ENCODE results near the gene TNNI2.
A peak's percentile ranks its signal among the peaks of the same experiment; 100 is the strongest.

The TNNI2 gene

DNA sequence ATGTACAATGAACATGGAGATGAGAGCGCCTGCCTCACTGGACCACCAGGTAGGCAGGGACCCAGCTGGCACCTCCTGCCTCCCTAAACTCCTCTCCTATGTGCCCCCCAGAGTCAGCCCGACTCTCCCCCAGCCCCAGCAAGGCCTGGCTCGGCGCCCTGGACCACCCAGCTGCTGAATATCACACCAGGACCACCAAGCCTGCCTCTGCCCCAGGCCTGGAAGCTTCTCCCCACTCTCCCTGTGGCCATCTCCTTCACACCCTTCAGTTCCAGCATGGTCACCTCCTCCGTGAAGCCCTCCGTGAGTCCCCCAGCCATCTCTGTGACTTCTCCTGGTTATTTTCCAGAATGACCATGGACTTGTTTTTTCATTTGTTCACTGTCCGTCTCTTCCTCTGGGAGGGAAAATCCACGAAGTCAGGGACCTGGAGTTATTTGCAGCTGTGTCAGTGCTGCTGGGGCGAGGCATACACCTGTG is 7.7 kb downstream of the TNNI2 start:
- Histone ChIP-seq H3K4me1 (ENCODE audit: control insufficient read depth, insufficient read depth, low read length) (no peaks in the 10 kb centered on the region), H3K27me3 (ENCODE audit: control insufficient read depth, insufficient read depth, low read length) (peaks cover 7% of the 10 kb centered on the region), H3K4me3 (ENCODE audit: low read length) (no peak overlapping the region), H3K9me3 (ENCODE audit: control insufficient read depth, low read length) (no peaks in the 10 kb centered on the region), H3K36me3 (ENCODE audit: control insufficient read depth, insufficient read depth, low read length) (no peaks in the 10 kb centered on the region), H3K9ac (ENCODE audit: low read length) (no peak overlapping the region)

DNA sequence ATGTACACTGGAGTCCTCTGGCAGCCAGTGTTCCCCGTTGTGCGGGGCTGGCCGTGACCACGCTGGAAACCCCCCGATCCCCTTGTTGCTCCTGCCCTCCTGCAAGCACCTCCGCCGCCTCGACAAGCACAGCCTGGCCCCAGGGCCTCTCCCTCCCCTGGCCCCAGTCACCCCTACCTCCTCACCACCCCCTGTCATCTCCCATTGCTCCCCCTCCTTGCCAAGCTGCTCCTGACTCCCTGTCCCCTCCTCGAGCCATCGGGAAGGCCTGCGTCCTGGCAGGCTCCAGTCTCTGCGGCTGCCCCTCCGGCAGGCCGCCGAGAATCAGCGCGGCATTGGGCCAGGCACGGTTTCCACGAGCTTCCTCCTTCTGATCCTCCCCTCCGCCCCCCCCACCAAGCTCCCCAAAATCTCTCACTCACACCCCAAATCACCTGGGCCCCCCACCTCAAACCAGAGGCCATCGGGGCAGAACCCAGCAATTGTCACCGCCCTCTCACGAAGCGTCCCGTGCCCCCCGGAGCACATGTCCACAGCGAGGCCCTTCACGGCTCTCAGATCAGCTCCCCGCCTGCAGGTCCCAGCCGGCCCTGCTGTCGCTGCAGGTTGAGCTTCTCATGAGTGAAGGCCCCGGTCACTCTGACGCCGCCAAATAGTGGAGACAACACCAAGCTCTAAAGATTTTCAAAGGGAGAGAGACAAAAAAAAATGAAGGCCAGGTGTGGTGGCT is 8.4 kb downstream of the TNNI2 start:
- Histone ChIP-seq H3K4me3 (ENCODE audit: low read length) (no peak overlapping the region), H3K27me3 (ENCODE audit: control insufficient read depth, insufficient read depth, low read length) (peaks cover 7% of the 10 kb centered on the region), H3K9ac (ENCODE audit: low read length) (no peak overlapping the region), H3K4me1 (ENCODE audit: control insufficient read depth, insufficient read depth, low read length) (no peaks in the 10 kb centered on the region), H3K9me3 (ENCODE audit: control insufficient read depth, low read length) (no peaks in the 10 kb centered on the region), H3K36me3 (ENCODE audit: control insufficient read depth, insufficient read depth, low read length) (no peaks in the 10 kb centered on the region)

DNA sequence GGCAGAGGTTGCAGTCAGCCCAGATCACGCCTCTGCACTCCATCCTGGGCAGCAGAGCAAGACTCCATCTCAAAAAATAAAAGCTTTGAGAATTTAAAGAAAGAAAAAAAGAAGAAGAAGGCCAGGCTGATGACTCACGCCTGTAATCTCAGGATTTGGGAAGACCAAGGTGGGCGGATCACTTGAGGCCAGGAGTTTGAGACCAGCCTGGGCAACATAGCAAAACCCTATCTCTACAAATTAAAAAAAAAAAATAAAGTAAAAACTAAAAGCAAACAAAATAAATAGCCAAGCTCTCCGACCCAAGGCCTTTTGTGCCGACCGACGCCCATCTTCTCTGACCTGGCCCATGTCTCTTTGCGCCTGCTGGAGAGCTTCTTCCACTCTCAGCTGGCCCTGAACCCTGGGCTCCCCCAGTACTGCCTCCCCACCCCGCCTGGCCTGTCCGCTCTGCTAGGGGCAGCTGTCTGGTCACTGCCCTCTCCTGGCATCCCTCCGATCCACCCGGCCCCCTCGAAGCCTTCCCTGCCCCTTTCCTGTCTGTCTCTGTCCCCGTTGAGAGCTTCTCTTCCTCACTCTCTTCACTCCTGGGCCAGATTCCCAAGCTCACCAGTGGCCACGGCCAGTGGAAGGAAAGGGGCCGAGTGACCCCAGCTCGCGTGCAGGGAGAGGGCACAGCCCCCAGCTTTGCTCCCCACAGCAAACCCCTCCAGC is 9.3 kb downstream of the TNNI2 start:
- Histone ChIP-seq H3K9ac (ENCODE audit: low read length) (no peak overlapping the region), H3K4me1 (ENCODE audit: control insufficient read depth, insufficient read depth, low read length) (no peaks in the 10 kb centered on the region), H3K9me3 (ENCODE audit: control insufficient read depth, low read length) (no peaks in the 10 kb centered on the region), H3K4me3 (ENCODE audit: low read length) (no peak overlapping the region), H3K27me3 (ENCODE audit: control insufficient read depth, insufficient read depth, low read length) (peaks cover 7% of the 10 kb centered on the region), H3K36me3 (ENCODE audit: control insufficient read depth, insufficient read depth, low read length) (no peaks in the 10 kb centered on the region)

DNA sequence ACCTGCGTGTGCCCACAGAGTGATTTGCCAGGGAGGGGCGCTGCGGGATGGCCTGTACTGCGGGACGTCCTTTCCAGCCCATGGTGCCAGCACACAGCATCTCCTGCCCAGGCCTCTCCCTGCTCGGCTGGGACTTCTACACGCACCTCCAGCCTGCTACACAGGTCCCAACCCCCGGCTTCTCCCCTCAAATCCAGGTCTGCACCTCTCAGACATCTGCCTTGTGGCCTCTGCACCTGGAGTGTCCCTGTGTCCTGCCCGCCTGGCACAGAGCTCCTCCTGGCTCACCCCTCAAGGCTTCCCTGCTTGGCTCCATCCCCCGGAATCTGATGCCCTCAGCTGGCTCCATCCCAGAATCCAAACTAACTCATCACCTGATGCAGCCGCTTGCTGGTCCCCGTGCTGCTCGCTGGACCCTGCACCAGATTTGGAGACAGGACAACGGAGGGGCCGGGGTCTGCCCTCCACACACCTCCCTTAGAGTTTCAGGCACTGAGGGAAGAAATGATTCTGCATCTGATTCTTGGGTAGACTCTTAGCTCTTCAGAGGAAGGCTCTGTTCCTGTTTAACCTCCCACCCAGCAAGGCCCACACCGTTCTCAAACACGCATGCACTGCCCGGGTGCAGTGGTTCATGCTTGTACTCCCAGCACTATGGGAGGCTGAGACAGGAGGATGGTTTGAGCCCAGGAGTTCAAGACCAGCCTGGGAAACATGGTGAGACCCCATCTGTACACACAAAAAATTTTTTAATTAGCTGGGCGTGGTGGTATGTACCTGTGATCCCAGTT is 10.1 kb downstream of the TNNI2 start:
- Histone ChIP-seq H3K4me1 (ENCODE audit: control insufficient read depth, insufficient read depth, low read length) (no peaks in the 10 kb centered on the region), H3K9me3 (ENCODE audit: control insufficient read depth, low read length) (no peaks in the 10 kb centered on the region), H3K27me3 (ENCODE audit: control insufficient read depth, insufficient read depth, low read length) (peaks cover 7% of the 10 kb centered on the region), H3K36me3 (ENCODE audit: control insufficient read depth, insufficient read depth, low read length) (no peaks in the 10 kb centered on the region), H3K9ac (ENCODE audit: low read length) (no peak overlapping the region), H3K4me3 (ENCODE audit: low read length) (no peak overlapping the region)

DNA sequence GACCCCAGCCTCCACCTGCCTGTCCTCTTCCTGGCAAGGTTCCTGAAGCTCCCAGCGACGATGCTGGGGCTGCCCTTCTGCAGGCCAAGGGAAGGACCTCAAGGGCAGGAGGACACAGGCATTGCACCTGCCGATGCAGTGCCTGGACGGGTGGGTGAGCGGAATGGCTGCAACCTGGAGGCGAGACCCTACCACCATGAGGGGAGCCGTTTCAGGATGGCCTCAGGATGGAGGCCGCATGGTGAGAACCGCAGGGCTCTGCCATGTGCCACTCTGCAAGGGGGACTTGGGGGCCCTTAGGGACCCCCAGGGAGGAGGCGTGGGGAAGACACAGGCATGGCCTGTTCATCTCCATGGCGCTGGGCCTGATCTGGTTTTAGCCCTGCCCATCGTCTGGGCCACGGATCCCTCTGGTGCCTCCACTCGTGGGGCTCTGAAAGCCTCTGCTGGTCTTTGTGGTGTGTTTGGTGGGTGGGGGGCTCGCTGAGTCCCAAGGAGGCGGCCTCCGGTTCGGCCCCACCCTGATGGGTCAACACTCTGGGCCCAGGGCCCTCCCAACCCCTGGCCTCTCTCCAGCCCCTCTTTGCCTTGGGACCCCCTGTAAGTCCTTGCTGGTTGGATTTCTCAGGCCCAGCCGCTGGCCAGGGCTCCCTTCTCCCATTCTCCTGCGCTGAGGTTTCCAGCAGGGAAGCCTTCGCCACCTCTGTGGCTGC is 12.8 kb downstream of the TNNI2 start:
- no peaks in the 10 kb centered on the region for H3K36me3 ChIP-seq (ENCODE audit: control insufficient read depth, insufficient read depth, low read length)
- H3K9me3 ChIP-seq (ENCODE audit: control insufficient read depth, low read length) = no peaks in the 10 kb centered on the region
- H3K27me3 ChIP-seq (ENCODE audit: control insufficient read depth, insufficient read depth, low read length) = no peaks in the 10 kb centered on the region
- H3K4me3 ChIP-seq (ENCODE audit: low read length) = no peak overlapping the region
- no peak overlapping the region for H3K9ac ChIP-seq (ENCODE audit: low read length)
- no peaks in the 10 kb centered on the region for H3K4me1 ChIP-seq (ENCODE audit: control insufficient read depth, insufficient read depth, low read length)

DNA sequence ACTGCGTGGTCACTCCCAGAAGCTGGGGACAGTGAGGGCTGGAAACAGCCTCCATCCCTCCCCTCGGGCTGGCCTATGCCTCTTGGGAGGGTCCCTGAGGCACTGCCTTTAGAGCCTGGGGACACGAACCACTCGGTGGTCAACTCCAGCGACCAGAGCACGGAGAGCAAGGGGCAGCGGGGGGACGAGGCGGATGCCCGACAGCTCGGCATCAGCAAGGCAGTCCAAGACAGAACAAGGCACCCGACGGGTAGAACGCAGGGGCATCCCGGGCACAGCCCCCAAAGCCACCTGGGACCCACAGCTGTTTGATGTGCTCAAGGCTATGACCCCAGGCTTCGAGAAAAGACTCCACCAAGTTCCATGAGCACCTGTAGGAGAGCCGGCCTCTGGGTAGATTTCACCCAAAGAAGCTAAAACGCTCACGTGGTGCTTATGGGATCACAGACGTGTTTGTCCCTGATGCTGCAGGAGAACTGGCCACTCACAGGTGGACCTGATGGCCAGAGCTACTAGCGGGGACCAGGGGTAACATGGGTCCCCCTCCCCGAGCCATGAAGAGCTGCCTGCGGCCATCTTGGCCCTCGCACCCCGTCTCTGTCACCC is 13.6 kb downstream of the TNNI2 start:
- Histone ChIP-seq H3K4me3 (ENCODE audit: low read length) (no peak overlapping the region), H3K9me3 (ENCODE audit: control insufficient read depth, low read length) (no peaks in the 10 kb centered on the region), H3K4me1 (ENCODE audit: control insufficient read depth, insufficient read depth, low read length) (no peaks in the 10 kb centered on the region), H3K9ac (ENCODE audit: low read length) (no peak overlapping the region), H3K36me3 (ENCODE audit: control insufficient read depth, insufficient read depth, low read length) (no peaks in the 10 kb centered on the region), H3K27me3 (ENCODE audit: control insufficient read depth, insufficient read depth, low read length) (no peaks in the 10 kb centered on the region)

DNA sequence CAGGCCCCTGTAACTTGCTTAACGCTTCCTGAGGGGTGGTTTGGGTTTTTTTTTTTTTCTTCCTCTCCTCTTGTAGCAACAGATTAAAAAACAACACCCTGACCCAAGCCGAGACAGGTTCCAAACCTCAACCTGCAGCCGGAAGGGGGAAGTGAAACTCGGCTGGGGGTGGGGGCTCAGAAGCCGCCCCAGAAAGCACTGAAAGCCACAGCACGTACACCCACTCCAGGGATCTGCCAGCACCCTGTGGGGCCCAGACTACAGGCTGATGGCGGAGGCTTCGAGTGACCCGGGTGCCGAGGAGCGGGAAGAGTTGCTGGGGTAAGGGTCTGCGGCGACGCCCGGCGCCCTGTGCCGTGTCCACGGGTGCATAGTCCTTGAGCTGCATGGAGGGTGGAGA is 14.1 kb downstream of the TNNI2 start, which contains the start of gene LSP1:
TSS of gene LSP1 (plus strand) at position 208 of the 400 bp plus-strand sequence. CDS start at position 269, 61 bp downstream.
- no peak within 1 kb of the TSS for H3K4me3 ChIP-seq (ENCODE audit: low read length)
- H3K9ac ChIP-seq (ENCODE audit: low read length) = peak within 1 kb of the TSS; percentile 50
- no peaks in the 10 kb centered on the region for H3K4me1 ChIP-seq (ENCODE audit: control insufficient read depth, insufficient read depth, low read length)
- H3K9me3 ChIP-seq (ENCODE audit: control insufficient read depth, low read length) = no peaks in the 10 kb centered on the region
- no peaks in the 10 kb centered on the region for H3K36me3 ChIP-seq (ENCODE audit: control insufficient read depth, insufficient read depth, low read length)
- no peaks in the 10 kb centered on the region for H3K27me3 ChIP-seq (ENCODE audit: control insufficient read depth, insufficient read depth, low read length)

DNA sequence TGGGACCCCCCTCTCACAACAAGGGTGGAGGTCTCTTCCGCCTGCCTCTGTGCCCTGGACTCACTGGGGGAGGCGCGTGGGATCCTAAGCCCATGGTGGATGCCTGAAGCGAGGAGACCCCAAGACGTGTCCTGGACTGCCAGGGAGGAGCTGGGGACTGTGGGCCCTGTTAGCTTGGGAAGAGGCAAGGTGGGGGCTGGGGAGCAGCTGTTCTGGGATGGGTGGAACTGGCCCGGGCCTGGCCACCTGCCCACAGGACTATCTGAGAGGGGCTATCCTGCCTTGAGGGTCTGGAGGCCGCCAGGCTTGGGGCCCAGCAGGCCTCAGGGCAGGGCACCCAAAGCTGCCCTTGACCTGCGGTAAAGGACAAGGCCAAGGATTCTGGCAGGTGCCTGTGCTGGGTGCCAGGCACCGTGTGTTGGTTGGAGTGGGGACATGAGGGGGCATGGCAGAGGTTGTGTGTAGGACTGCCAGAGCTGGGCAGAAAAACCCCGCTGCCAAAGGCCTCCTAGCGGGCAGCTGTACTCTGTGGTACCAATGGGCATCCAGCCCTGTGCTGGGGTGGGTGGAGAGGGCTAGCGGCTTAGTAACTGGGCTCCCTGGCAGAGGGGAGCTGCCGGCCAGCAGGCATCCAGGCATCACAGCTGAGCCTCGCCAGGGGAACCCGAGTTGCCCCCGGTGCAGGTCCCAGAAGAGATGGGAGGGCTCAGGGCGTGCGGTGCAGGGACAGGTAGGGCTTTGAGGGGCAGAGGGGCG is 14.8 kb downstream of the TNNI2 start:
- H3K9ac ChIP-seq (ENCODE audit: low read length) = peak overlapping the region; percentile 50
- no peaks in the 10 kb centered on the region for H3K4me1 ChIP-seq (ENCODE audit: control insufficient read depth, insufficient read depth, low read length)
- no peaks in the 10 kb centered on the region for H3K27me3 ChIP-seq (ENCODE audit: control insufficient read depth, insufficient read depth, low read length)
- no peaks in the 10 kb centered on the region for H3K36me3 ChIP-seq (ENCODE audit: control insufficient read depth, insufficient read depth, low read length)
- no peak overlapping the region for H3K4me3 ChIP-seq (ENCODE audit: low read length)
- no peaks in the 10 kb centered on the region for H3K9me3 ChIP-seq (ENCODE audit: control insufficient read depth, low read length)

DNA sequence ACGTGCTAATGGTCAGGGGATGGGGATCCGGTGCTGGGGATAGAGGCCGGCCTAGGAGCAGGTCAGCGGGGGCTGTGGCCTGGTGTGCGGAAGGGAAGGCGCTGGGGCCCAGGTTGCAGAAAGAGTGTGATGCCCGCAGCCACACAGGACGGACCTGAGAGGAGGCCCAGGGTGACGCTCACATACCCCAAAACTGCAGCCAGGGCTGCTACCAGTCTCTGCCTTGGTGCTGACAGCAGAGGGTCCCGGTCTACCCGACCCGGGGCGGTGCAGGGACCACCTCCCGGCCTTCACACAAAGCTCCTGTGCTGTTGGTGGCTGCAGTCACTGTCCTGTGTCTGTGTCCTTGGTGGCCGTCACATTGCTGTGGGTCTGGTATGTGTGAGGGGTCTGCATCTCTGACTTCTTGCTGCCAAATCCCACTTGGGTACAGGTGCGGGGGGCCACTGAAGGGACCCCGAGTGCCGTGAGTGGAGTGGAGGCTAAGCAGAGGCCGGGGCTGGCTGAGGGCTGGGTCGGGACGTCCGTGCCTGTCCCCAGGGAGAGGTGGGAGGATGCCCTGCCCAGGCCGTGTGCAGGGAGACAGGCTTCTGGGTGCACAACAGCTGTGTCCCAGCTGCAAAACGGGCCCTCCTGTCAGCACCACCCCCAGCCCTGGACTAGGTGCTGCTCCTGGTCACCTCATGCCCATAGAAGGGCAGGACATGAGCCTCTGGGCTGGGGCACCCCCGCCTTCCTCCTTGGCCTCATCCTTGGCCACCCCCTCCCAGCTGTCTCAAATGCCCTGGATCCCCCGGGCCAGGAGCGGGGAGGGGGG is 15.6 kb downstream of the TNNI2 start:
- Histone ChIP-seq H3K27me3 (ENCODE audit: control insufficient read depth, insufficient read depth, low read length) (no peaks in the 10 kb centered on the region), H3K9me3 (ENCODE audit: control insufficient read depth, low read length) (no peaks in the 10 kb centered on the region), H3K4me3 (ENCODE audit: low read length) (no peak overlapping the region), H3K4me1 (ENCODE audit: control insufficient read depth, insufficient read depth, low read length) (no peaks in the 10 kb centered on the region), H3K36me3 (ENCODE audit: control insufficient read depth, insufficient read depth, low read length) (no peaks in the 10 kb centered on the region), H3K9ac (ENCODE audit: low read length) (no peak overlapping the region)
